Endothelial cell (in vitro differentiated cells): ENCODE measurements around the gene SUSD1. TPM values are rescaled to one million over a fixed set of nuclear protein-coding genes. Genes with fewer than 3 reads are reported as not detected.

Experiments
- DNase-seq: peaks from one replicate; pipeline ENCODE4 v3.0.0; 2021; ENCODE audit warnings: low spot score
- H3K27ac Mint-ChIP-seq: one replicate; pipeline ENCODE4 v1.8.0; 2021; ENCODE audit warnings: mixed read lengths, inconsistent platforms; ENCODE audit not compliant: unreplicated experiment
- H3K27me3 Mint-ChIP-seq: one replicate; pipeline ENCODE4 v1.8.0; 2021; ENCODE audit warnings: mild to moderate bottlenecking, moderate library complexity, mixed read lengths, inconsistent platforms; ENCODE audit not compliant: unreplicated experiment
- H3K36me3 Mint-ChIP-seq: one replicate; pipeline ENCODE4 v1.8.0; 2021; ENCODE audit warnings: mild to moderate bottlenecking, low read depth, mixed read lengths, inconsistent platforms; ENCODE audit not compliant: unreplicated experiment
- H3K4me1 Mint-ChIP-seq: one replicate; pipeline ENCODE4 v1.8.0; 2021; ENCODE audit warnings: mild to moderate bottlenecking, mixed read lengths, inconsistent platforms; ENCODE audit not compliant: unreplicated experiment
- H3K4me3 Mint-ChIP-seq: one replicate; pipeline ENCODE4 v1.8.0; 2021; ENCODE audit warnings: mild to moderate bottlenecking, mixed read lengths, inconsistent platforms; ENCODE audit not compliant: unreplicated experiment
- H3K9me3 Mint-ChIP-seq: one replicate; pipeline ENCODE4 v1.8.0; 2021; ENCODE audit warnings: mixed read lengths, inconsistent platforms; ENCODE audit not compliant: unreplicated experiment
- CTCF ChIP-seq: fragments of 200-600 bp; sonication (generic); IDR thresholded peaks from one replicate; pipeline ENCODE4 v1.5.0; 2021; ENCODE audit warnings: antibody characterized with exemption; ENCODE audit not compliant: unreplicated experiment
- total RNA-seq: library from RNA; stranded (reverse); fragmentation: NEBNext Ultra II Directional; extraction: Animal tissue kit (Norgen Biotek cat#: 25700); gene quantifications from one replicate; pipeline ENCODE4 v1.2.1, GENCODE V29; 2021; ENCODE audit not compliant: unreplicated experiment

The SUSD1 gene
- total RNA-seq, 1 donor from 2014 or later: 5.7 TPM

GRCh38 chr9:112159781-112160180 lies 15.3 kb downstream of the SUSD1 start:
- H3K4me1 Mint-ChIP-seq: no peaks in the 10 kb centered on the region

GRCh38 chr9:112158656-112159367 lies 16.3 kb downstream of the SUSD1 start:
- Mint-ChIP-seq H3K36me3 (no peaks in the 10 kb centered on the region), H3K4me1 (no peaks in the 10 kb centered on the region), H3K4me3 (no peak overlapping the region), H3K27ac (no peak overlapping the region), H3K27me3 (no peaks in the 10 kb centered on the region), H3K9me3 (no peaks in the 10 kb centered on the region)
- TF ChIP-seq CTCF: no peak
- DNase-seq: no peak

More at GRCh38 chr9:112159781-112160180, 15.3 kb downstream of the SUSD1 start:
- no peak for DNase-seq
- Mint-ChIP-seq H3K4me3 (no peak overlapping the region), H3K9me3 (no peaks in the 10 kb centered on the region), H3K36me3 (no peaks in the 10 kb centered on the region), H3K27ac (no peak overlapping the region), H3K27me3 (no peaks in the 10 kb centered on the region)
- TF ChIP-seq CTCF: no peak

GRCh38 chr9:112157961-112158360 lies 17.1 kb downstream of the SUSD1 start:
- no peak for TF ChIP-seq CTCF
- Mint-ChIP-seq H3K4me3 (no peak overlapping the region), H3K27me3 (no peaks in the 10 kb centered on the region), H3K36me3 (no peaks in the 10 kb centered on the region), H3K4me1 (no peaks in the 10 kb centered on the region), H3K27ac (no peak overlapping the region), H3K9me3 (no peaks in the 10 kb centered on the region)
- no peak for DNase-seq

- no peaks in the 10 kb centered on the region for H3K27me3 Mint-ChIP-seq
- no peaks in the 10 kb centered on the region for H3K36me3 Mint-ChIP-seq
- H3K27ac Mint-ChIP-seq: no peak overlapping the region
- TF ChIP-seq CTCF: no peak
- no peaks in the 10 kb centered on the region for H3K9me3 Mint-ChIP-seq
- H3K4me1 Mint-ChIP-seq: no peaks in the 10 kb centered on the region
- no peak for DNase-seq
- H3K4me3 Mint-ChIP-seq: no peak overlapping the region
These were observed 18.0 kb downstream of the SUSD1 start for GRCh38 chr9:112157087-112157486.

- no peaks in the 10 kb centered on the region for H3K9me3 Mint-ChIP-seq
- no peaks in the 10 kb centered on the region for H3K36me3 Mint-ChIP-seq
- DNase-seq: no peak
- no peak for TF ChIP-seq CTCF
- no peaks in the 10 kb centered on the region for H3K4me1 Mint-ChIP-seq
- H3K4me3 Mint-ChIP-seq: no peak overlapping the region
- no peaks in the 10 kb centered on the region for H3K27me3 Mint-ChIP-seq
- H3K27ac Mint-ChIP-seq: no peak overlapping the region
These were observed 25.9 kb downstream of the SUSD1 start for GRCh38 chr9:112149211-112149610.
